Activated T-cell treated with anti-CD3 and anti-CD28 coated beads for 1 hour (primary cell): ENCODE data around the gene LRRC8D.

Experiments
- DNase-seq: peaks from one replicate; pipeline ENCODE4 v3.0.0-alpha.2; 2020; ENCODE audit warnings: low read depth

Gene LRRC8D

GRCh38 chr1:89941110-89941766, 120.4 kb downstream of the LRRC8D start:
- no peak for DNase-seq

- DNase-seq = no peak
Measured at GRCh38 chr1:89942014-89942413, 121.2 kb downstream of the LRRC8D start.

- no peak for DNase-seq
Measured at GRCh38 chr1:89942825-89943658, 122.2 kb downstream of the LRRC8D start.

GRCh38 chr1:89943846-89944781, 123.3 kb downstream of the LRRC8D start:
- DNase-seq = no peak

- no peak for DNase-seq
Measured at GRCh38 chr1:89945852-89946476, 125.1 kb downstream of the LRRC8D start.

- DNase-seq = no peak
Measured at GRCh38 chr1:89946532-89946931, 125.7 kb downstream of the LRRC8D start.

GRCh38 chr1:89948722-89949345, 128.0 kb downstream of the LRRC8D start:
- no peak for DNase-seq

- DNase-seq = no peak
Measured at GRCh38 chr1:89949991-89950624, 129.3 kb downstream of the LRRC8D start.

- no peak for DNase-seq
Measured at GRCh38 chr1:89950703-89951102, 129.9 kb downstream of the LRRC8D start.

GRCh38 chr1:89951766-89952604, 131.2 kb downstream of the LRRC8D start:
- DNase-seq = no peak

- no peak for DNase-seq
Measured at GRCh38 chr1:89952605-89953130, 131.8 kb downstream of the LRRC8D start.

GRCh38 chr1:89953131-89953626, 132.3 kb downstream of the LRRC8D start:
- peak; percentile 13 for DNase-seq

GRCh38 chr1:89953929-89954328, 133.1 kb downstream of the LRRC8D start:
- DNase-seq = no peak

- DNase-seq = no peak
Measured at GRCh38 chr1:89954401-89954800, 133.6 kb downstream of the LRRC8D start.

GRCh38 chr1:89955311-89956205, 134.7 kb downstream of the LRRC8D start:
- no peak for DNase-seq

- no peak for DNase-seq
Measured at GRCh38 chr1:89957107-89957506, 136.3 kb downstream of the LRRC8D start.

- DNase-seq = no peak
Measured at GRCh38 chr1:89958851-89959654, 138.2 kb downstream of the LRRC8D start.

GRCh38 chr1:89959719-89960118, 138.9 kb downstream of the LRRC8D start:
- DNase-seq = no peak
